Measurements from ENCODE around the gene CFAP52. TPM values are rescaled to one million over a fixed set of nuclear protein-coding genes. Genes with fewer than 3 reads are reported as not detected.
A peak's percentile ranks its signal among the peaks of the same experiment; 100 is the strongest.

The CFAP52 gene
- total and polyA plus RNA-seq, 2 of the 13 experiments (the other 11 are each of a cell fraction or from before 2014, with no cell fraction given), result not detected

GRCh38 chr17:9645851-9646545 lies 69.6 kb downstream of the CFAP52 start (continued):
- TF ChIP-seq POGK (CRISPR knock-in tag; conservative IDR thresholded peaks at IDR 0.05) (no peak), MXI1 (IDR thresholded peaks at IDR 0.05; ENCODE audit: borderline replicate concordance, low read depth, low read length) (0 out of 3 replicates have a peak, but pooled peaks have one; percentile 42), RAD21 (CRISPR knock-in tag; IDR thresholded peaks at IDR 0.05) (peak; percentile 17; the same call in 1 of the 2 replicates), TFAP4 (IDR thresholded peaks at IDR 0.05; ENCODE audit: borderline replicate concordance, low read depth) (peak; percentile 78; the same call in 1 of the 2 replicates), NBN (conservative IDR thresholded peaks at IDR 0.05) (no peak), ZFY (CRISPR knock-in tag; IDR thresholded peaks at IDR 0.05) (peak; percentile 52; the same call in 1 of the 2 replicates), RARA (CRISPR knock-in tag; IDR thresholded peaks at IDR 0.05) (0 out of 2 replicates have a peak, but pooled peaks have one; percentile 18), GTF3A (CRISPR knock-in tag; conservative IDR thresholded peaks at IDR 0.05) (no peak), RFXAP (CRISPR knock-in tag; IDR thresholded peaks at IDR 0.05; ENCODE audit: borderline replicate concordance) (0 out of 2 replicates have a peak, but pooled peaks have one; percentile 36), ZFX (CRISPR knock-in tag; IDR thresholded peaks at IDR 0.05; ENCODE audit: low read depth) (peak; percentile 39; the same call in 1 of the 2 replicates), TAF1 (CRISPR knock-in tag; IDR thresholded peaks at IDR 0.05) (no peak), STAG1 (CRISPR knock-in tag; IDR thresholded peaks at IDR 0.05) (peak; percentile 45), SMARCC2 (IDR thresholded peaks at IDR 0.05) (no peak), FOXA3 (CRISPR knock-in tag; IDR thresholded peaks at IDR 0.05) (0 out of 2 replicates have a peak, but pooled peaks have one; percentile 7), TARDBP (CRISPR knock-in tag; IDR thresholded peaks at IDR 0.05) (no peak), ZNF550 (CRISPR knock-in tag; IDR thresholded peaks at IDR 0.05; ENCODE audit: borderline replicate concordance) (no peak), UBTF (CRISPR knock-in tag; IDR thresholded peaks at IDR 0.05) (peak; percentile 58), KMT2B (CRISPR knock-in tag; IDR thresholded peaks at IDR 0.05) (peak; percentile 53; the same call in 1 of the 2 replicates)
- TF ChIP-seq, protein P1, sequence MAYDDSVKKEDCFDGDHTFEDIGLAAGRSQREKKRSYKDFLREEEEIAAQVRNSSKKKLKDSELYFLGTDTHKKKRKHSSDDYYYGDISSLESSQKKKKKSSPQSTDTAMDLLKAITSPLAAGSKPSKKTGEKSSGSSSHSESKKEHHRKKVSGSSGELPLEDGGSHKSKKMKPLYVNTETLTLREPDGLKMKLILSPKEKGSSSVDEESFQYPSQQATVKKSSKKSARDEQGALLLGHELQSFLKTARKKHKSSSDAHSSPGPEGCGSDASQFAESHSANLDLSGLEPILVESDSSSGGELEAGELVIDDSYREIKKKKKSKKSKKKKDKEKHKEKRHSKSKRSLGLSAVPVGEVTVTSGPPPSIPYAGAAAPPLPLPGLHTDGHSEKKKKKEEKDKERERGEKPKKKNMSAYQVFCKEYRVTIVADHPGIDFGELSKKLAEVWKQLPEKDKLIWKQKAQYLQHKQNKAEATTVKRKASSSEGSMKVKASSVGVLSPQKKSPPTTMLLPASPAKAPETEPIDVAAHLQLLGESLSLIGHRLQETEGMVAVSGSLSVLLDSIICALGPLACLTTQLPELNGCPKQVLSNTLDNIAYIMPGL (CRISPR knock-in tag; IDR thresholded peaks at IDR 0.05; ENCODE audit: borderline replicate concordance in 1 of 2, low read depth in 1 of 2), result peak; percentile 74 to 77; a peak in 3 of 4 replicates
- TF ChIP-seq, protein P2, sequence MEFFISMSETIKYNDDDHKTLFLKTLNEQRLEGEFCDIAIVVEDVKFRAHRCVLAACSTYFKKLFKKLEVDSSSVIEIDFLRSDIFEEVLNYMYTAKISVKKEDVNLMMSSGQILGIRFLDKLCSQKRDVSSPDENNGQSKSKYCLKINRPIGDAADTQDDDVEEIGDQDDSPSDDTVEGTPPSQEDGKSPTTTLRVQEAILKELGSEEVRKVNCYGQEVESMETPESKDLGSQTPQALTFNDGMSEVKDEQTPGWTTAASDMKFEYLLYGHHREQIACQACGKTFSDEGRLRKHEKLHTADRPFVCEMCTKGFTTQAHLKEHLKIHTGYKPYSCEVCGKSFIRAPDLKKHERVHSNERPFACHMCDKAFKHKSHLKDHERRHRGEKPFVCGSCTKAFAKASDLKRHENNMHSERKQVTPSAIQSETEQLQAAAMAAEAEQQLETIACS (CRISPR knock-in tag; IDR thresholded peaks at IDR 0.05), result peak; percentile 76
- TF ChIP-seq, protein P3, sequence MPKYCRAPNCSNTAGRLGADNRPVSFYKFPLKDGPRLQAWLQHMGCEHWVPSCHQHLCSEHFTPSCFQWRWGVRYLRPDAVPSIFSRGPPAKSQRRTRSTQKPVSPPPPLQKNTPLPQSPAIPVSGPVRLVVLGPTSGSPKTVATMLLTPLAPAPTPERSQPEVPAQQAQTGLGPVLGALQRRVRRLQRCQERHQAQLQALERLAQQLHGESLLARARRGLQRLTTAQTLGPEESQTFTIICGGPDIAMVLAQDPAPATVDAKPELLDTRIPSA (CRISPR knock-in tag; IDR thresholded peaks at IDR 0.05; ENCODE audit: borderline replicate concordance), result no peak
